Measurements from ENCODE around the gene OPTC. TPM values are rescaled to one million over a fixed set of nuclear protein-coding genes. Genes with fewer than 3 reads are reported as not detected.

The OPTC gene
- polyA plus RNA-seq, 1 donor from 2014 or later: not detected

GRCh38 chr1:203527013-203527412 is 33.1 kb downstream of the OPTC start:
- H3K4me2 ChIP-seq (ENCODE audit: low read length): no peak overlapping the region
- H3K79me2 ChIP-seq (replicated peaks; ENCODE audit: insufficient read depth, low read length): no peaks in the 10 kb centered on the region
- no peak for TF ChIP-seq EZH2 (IDR thresholded peaks at IDR 0.05; ENCODE audit: borderline replicate concordance, insufficient read depth, low read length, poor library complexity, severe bottlenecking)
- TF ChIP-seq RAD21 (conservative IDR thresholded peaks at IDR 0.05): no peak
- no peak for TF ChIP-seq POLR2AphosphoS5 (IDR thresholded peaks at IDR 0.05)
- TF ChIP-seq EP300 (conservative IDR thresholded peaks at IDR 0.05; ENCODE audit: poor library complexity, severe bottlenecking): no peak
- no peak for TF ChIP-seq MXI1 (conservative IDR thresholded peaks at IDR 0.05; ENCODE audit: poor library complexity, severe bottlenecking)
- TF ChIP-seq CTCF (IDR thresholded peaks at IDR 0.05; ENCODE audit: poor library complexity, severe bottlenecking): no peak
- TF ChIP-seq REST (IDR thresholded peaks at IDR 0.05; ENCODE audit: borderline replicate concordance): no peak
- TF ChIP-seq SMC3 (conservative IDR thresholded peaks at IDR 0.05; ENCODE audit: poor library complexity): no peak
- TF ChIP-seq TAF1 (IDR thresholded peaks at IDR 0.05; ENCODE audit: low read depth): no peak
- H3K9me3 ChIP-seq (ENCODE audit: low read length): no peaks in the 10 kb centered on the region
- no peaks in the 10 kb centered on the region for H3K9me2 ChIP-seq (ENCODE audit: insufficient read depth, low read length)
- no peaks in the 10 kb centered on the region for H3F3A ChIP-seq (ENCODE audit: insufficient read depth, low read length, poor library complexity, severe bottlenecking)
- H3K27ac ChIP-seq (ENCODE audit: low read length): no peak overlapping the region
- H4K20me1 ChIP-seq (ENCODE audit: insufficient read depth): no peaks in the 10 kb centered on the region
- H2AFZ ChIP-seq (ENCODE audit: low read depth, low read length): no peak overlapping the region
- no peak overlapping the region for H3K9ac ChIP-seq (ENCODE audit: low read length)
- no peak overlapping the region for H3K4me3 ChIP-seq (ENCODE audit: low read length)
- no peaks in the 10 kb centered on the region for H3K27me3 ChIP-seq (ENCODE audit: insufficient read depth, low read depth, low read length)
- H3K36me3 ChIP-seq (ENCODE audit: insufficient read depth, low read length): no peaks in the 10 kb centered on the region

GRCh38 chr1:203528063-203528462 is 34.1 kb downstream of the OPTC start:
- H3K79me2 ChIP-seq (replicated peaks; ENCODE audit: insufficient read depth, low read length): no peaks in the 10 kb centered on the region
- no peak for TF ChIP-seq EP300 (conservative IDR thresholded peaks at IDR 0.05; ENCODE audit: poor library complexity, severe bottlenecking)
- TF ChIP-seq SMC3 (conservative IDR thresholded peaks at IDR 0.05; ENCODE audit: poor library complexity): no peak
- no peak overlapping the region for H3K4me2 ChIP-seq (ENCODE audit: low read length)
- H3F3A ChIP-seq (ENCODE audit: insufficient read depth, low read length, poor library complexity, severe bottlenecking): no peaks in the 10 kb centered on the region
- H3K4me3 ChIP-seq (ENCODE audit: low read length): no peak overlapping the region
- no peak overlapping the region for H2AFZ ChIP-seq (ENCODE audit: low read depth, low read length)
- no peaks in the 10 kb centered on the region for H3K9me2 ChIP-seq (ENCODE audit: insufficient read depth, low read length)
- no peak overlapping the region for H3K27ac ChIP-seq (ENCODE audit: low read length)
- no peaks in the 10 kb centered on the region for H3K9me3 ChIP-seq (ENCODE audit: low read length)
- H3K27me3 ChIP-seq (ENCODE audit: insufficient read depth, low read depth, low read length): no peaks in the 10 kb centered on the region
- no peaks in the 10 kb centered on the region for H4K20me1 ChIP-seq (ENCODE audit: insufficient read depth)
- H3K36me3 ChIP-seq (ENCODE audit: insufficient read depth, low read length): no peaks in the 10 kb centered on the region
- H3K9ac ChIP-seq (ENCODE audit: low read length): no peak overlapping the region
